Epithelial cell of esophagus (primary cell): ENCODE results near the gene ZNF594.
"Not testable (repeated sequence)": the region's sequence is repeated elsewhere in the genome, so short reads cannot be mapped to it uniquely, and the experiment has no call there.

ENCODE experiments used
- DNase-seq: peaks from one replicate; pipeline ENCODE4 v3.0.0; 2010; ENCODE audit warnings: low read depth
- H3K4me3 ChIP-seq: 2 replicates; pipeline ENCODE4 v1.5.1; 2011; ENCODE audit warnings: mild to moderate bottlenecking, low read length, control low read depth
- TF ChIP-seq, protein P1 (sequence below): IDR thresholded peaks from 2 replicates; pipeline ENCODE4 v1.5.1; 2011; ENCODE audit warnings: low read depth, mild to moderate bottlenecking, low read length, control low read depth, inconsistent platforms; ENCODE audit not compliant: insufficient read depth; ENCODE audit errors: missing control alignments

ZNF594 gene

DNA sequence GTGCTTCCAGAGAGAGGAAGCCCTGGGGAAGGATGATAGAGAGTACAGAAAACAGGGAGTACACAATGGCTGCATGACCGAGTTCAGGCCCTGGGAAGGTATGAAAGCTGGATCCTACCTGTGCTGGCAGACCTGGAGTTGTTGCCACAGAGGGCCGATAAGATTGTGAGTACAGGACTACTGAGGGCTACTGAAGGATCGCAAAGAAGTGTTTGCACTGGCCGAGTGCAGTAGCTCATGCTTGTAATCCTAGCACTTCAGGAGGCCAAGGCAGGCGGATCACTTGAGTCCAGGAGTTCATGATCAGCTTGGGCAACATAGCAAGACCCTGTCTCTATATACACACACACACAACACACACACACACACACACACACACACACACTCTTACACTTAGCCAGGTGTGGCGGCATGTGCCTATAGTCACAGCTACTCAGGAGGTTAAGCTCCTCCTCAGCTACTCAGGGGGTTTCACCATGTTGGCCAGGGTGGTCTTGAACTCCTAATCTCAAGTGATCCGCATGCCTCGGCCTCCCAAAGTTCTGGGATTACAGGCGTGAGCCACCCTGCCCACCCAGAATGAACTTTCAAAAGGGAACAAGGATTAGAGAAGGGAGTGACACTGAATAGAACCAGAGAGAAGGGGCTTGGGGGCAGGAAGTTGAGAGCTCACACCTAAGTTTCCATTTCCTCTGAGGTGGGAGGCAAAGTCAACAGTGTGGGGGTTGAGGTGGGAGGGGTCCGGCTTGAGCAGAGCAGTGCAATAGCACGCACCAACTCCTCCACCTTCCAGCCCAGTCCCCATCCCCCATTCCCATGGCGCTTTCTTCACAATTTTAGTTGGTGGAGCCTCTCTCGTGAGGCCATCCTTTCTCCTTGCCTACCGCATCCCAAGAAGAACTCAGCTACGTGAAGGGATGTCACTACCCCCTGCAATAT is 35.5 kb upstream of the ZNF594 start:
- DNase-seq, result no peak
- TF ChIP-seq, protein P1, sequence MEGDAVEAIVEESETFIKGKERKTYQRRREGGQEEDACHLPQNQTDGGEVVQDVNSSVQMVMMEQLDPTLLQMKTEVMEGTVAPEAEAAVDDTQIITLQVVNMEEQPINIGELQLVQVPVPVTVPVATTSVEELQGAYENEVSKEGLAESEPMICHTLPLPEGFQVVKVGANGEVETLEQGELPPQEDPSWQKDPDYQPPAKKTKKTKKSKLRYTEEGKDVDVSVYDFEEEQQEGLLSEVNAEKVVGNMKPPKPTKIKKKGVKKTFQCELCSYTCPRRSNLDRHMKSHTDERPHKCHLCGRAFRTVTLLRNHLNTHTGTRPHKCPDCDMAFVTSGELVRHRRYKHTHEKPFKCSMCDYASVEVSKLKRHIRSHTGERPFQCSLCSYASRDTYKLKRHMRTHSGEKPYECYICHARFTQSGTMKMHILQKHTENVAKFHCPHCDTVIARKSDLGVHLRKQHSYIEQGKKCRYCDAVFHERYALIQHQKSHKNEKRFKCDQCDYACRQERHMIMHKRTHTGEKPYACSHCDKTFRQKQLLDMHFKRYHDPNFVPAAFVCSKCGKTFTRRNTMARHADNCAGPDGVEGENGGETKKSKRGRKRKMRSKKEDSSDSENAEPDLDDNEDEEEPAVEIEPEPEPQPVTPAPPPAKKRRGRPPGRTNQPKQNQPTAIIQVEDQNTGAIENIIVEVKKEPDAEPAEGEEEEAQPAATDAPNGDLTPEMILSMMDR, result no peak
- no peak overlapping the region for H3K4me3 ChIP-seq

DNA sequence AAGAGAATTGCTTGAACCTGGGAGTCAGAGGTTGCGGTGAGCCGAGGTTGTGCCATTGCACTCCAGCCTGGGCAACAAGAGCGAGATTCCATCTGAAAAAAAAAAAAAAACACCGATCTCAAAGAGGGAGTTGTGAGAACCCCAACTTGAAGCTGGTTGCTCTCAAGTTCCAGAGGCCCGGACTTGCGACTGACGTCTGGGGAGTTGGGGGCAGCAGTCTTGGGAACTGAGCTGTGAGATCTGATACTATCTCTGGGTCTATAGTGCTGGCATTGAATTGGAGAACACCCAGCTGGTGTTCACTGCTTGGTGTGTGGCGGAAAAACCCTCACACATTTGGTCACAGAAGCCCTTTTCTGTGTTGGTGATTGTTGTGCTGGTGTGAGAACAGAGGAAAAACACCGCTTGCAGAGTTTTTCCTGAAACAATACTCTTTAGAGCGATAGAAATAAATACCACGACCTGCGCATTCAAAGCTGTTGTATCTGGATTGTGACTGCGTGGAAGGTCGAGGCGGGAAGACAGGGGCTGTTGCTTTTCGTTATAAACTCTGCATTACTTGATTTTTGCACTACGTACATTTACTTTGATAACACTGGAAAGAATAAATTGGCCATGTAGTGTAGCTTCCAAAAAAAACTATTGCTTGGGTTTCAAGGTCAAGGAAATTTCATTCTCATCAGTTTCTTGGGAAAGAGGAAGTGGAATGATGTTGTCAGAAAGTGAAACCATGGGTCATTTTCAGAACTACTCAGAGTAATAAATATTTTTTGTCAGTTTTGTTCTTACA is 34.2 kb upstream of the ZNF594 start:
- H3K4me3 ChIP-seq, result no peak overlapping the region
- TF ChIP-seq, protein P1, result no peak
- DNase-seq, result no peak

DNA sequence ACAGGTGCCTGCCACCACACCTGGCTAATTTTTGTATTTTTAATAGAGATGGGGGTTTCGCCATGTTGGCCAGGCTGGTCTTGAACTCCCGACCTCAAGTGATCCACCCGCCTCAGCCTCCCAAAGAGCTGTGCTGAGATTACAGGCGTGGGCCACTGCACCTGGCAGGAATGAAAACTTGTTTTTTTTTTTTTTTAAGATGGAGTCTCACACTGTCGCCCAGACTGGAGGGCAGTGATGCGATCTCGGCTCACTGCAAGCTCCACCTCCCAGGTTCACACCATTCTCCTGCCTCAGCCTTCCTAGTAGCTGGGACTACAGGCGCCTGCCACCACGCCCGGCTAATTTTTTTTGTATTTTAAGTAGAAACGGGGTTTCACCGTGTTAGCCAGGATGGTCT is 30.2 kb upstream of the ZNF594 start:
- not testable (repeated sequence) for DNase-seq, H3K4me3 ChIP-seq

DNA sequence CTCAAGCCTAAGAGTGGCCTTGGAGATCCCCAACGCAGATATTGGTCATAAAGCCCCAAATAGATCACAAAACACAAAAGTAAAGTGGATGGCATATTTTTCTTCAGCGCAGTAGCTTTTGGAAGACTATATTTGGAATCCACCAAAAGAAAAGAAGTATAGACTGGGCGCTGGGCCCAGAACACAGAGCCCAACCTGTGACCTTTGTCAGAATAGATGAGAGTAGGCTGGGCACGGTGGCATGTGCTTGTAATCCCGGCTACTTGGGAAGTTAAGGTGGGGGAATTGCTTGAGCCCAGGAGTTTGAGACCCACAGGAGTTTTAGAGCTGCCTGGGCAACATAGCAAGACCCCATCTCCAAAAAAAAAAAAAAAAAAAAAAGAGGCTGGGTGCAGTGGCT is 28.4 kb upstream of the ZNF594 start:
- TF ChIP-seq, protein P1, result no peak
- DNase-seq, result no peak
- no peak overlapping the region for H3K4me3 ChIP-seq

DNA sequence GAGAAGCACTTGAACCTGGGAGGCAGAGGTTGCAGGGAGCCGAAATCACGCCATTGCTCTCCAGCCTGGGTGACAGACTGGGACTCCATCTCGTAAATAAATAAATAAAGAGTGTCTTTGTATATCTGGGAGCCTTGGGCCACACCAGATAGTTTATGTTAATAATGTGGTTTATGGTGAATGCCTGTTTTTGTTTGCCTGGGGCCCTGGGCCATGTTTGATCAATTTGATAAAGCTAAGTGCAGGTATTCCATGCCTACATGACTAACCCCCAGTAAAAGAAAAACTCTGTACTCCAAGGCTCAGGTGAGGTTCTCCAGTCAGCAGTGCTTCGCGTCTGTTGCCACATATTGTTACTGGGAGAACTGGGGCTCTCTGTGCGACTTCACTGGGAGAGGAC is 27.9 kb upstream of the ZNF594 start:
- no peak overlapping the region for H3K4me3 ChIP-seq
- TF ChIP-seq, protein P1, result no peak
- DNase-seq, result no peak

DNA sequence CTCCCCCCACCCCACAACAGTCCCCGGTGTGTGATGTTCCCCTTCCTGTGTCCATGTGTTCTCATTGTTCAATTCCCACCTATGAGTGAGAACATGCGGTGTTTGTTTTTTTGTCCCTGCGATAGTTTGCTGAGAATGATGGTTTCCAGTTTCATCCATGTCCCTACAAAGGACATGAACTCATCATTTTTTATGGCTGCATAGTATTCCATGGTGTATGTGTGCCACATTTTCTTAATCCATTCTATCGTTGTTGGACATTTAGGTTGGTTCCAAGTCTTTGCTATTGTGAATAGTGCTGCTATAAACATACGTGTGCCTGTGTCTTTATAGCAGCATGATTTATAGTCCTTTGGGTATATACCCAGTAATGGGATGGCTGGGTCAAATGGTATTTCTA is 25.9 kb upstream of the ZNF594 start:
- H3K4me3 ChIP-seq, DNase-seq: not testable (repeated sequence)

DNA sequence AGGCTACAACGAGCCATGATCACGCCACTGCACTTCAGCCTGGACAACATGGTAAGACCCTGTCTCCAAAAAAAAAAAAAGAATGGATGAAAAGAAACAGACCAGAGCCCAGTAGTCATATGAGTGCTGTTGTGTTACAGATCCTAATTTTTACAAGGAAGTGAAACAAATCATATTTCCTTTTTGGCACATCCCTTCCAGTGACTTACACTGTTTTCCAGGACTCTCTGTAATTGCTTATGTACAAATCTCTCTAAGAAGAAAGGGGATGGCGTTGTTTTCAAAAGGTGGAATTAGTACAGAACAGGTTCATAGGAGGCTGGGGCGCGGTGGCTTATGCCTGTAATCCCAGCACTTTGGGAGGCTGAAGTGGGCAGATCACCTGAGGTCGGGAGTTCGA is 19.8 kb upstream of the ZNF594 start:
- no peak for DNase-seq
- TF ChIP-seq, protein P1, result no peak
- H3K4me3 ChIP-seq, result no peak overlapping the region
